ENCODE measurements around the gene MYBBP1A.

DNA sequence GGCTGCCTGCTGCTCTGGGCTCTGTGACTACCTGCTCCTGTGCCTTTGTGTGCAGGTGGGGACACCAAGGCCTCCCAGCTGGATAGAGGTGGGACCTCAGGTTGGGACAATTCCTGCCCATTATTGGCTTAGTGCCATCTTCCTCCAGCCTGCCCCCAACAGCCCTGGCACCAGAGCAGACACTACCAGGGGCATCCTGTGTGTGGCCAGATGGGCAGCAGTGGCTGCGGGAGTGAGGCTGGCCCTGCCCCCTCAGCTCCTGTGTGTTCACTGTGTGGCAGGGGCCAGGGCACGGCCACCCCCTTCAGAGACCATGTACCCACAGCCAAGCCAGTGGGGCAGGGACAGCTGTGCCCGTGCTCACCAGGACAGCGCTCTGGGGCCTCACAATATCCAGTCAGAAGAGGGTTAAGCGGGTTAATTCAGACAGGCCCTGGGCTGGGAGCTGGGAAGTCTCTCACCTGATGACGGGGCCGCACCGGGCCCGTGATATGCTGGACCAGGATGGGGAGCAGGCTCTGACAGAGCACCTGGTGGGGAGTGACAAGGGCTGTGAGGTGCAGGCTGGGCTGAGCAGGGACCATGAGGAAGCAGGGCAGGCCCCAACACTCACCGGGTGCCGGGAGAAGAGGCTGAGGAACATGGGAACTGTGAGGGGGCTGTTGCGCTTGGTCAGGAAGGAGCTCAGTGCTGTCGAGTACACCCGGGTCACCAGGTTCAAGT is 13.0 kb downstream of the MYBBP1A start:
- TF ChIP-seq, protein P1, sequence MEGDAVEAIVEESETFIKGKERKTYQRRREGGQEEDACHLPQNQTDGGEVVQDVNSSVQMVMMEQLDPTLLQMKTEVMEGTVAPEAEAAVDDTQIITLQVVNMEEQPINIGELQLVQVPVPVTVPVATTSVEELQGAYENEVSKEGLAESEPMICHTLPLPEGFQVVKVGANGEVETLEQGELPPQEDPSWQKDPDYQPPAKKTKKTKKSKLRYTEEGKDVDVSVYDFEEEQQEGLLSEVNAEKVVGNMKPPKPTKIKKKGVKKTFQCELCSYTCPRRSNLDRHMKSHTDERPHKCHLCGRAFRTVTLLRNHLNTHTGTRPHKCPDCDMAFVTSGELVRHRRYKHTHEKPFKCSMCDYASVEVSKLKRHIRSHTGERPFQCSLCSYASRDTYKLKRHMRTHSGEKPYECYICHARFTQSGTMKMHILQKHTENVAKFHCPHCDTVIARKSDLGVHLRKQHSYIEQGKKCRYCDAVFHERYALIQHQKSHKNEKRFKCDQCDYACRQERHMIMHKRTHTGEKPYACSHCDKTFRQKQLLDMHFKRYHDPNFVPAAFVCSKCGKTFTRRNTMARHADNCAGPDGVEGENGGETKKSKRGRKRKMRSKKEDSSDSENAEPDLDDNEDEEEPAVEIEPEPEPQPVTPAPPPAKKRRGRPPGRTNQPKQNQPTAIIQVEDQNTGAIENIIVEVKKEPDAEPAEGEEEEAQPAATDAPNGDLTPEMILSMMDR (conservative IDR thresholded peaks at IDR 0.05; ENCODE audit: low read depth, low read length), result no peak
- no peak for TF ChIP-seq EZH2 (IDR thresholded peaks at IDR 0.05; ENCODE audit: low read length, unreplicated experiment)
